DMS79 treated with DMSO at 0.1 percent for 48 hours (cell line): ENCODE measurements around the gene ARFGEF2.
"Not testable (repeated sequence)": the region's sequence is repeated elsewhere in the genome, so short reads cannot be mapped to it uniquely, and the experiment has no call there.

ENCODE experiments used
- DNase-seq: peaks from one replicate; lab custom pipeline; 2025; lab: John Stamatoyannopoulos, UW

The ARFGEF2 gene

GRCh38 chr20:48928832-48929725 lies 7.6 kb downstream of the ARFGEF2 start:
- DNase-seq, result no peak

GRCh38 chr20:48930035-48930434 lies 8.5 kb downstream of the ARFGEF2 start:
- DNase-seq, result no peak

GRCh38 chr20:48930878-48931277 lies 9.4 kb downstream of the ARFGEF2 start:
- no peak for DNase-seq

DNA sequence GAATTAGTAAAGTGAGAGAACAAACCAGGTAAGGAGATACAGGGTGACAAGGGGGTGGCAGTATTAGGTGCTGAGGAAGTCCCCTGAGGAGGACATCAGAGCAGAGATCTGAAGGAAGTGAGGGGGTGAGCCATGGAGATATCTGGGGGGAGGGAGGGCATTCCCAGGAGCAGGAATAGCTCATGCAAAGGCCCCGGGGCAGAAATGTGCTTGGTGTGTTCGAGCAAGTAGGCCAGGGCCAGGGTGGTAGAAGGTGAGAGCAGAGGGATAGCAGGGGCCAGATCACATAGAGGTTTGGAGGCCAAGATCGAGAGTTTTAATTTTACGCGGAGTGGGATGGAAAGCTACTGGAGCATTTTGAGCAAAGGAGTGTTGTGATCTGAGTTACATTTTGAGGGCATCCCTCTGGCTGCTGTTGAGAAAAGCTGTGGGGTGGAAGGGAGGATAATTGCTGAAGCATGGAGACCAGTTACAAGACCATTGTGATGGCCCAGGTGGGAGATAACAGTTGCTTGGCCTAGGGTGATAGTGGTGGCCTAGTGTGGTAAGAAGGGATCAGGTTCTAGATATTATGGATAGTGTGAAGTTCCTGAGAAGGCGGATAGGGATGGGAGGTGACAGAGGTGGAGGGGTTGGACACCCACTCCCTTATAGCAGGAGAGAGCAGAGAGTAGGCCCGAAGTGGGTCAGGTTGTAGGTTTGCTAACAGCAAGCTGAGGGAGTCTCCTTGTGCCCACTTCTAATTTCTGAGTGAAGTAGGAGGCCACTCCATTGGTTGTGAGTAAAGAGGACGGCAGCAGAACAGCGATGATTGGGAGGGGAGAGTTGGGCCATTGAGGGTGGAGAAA lies 10.2 kb downstream of the ARFGEF2 start:
- DNase-seq, result no peak

DNA sequence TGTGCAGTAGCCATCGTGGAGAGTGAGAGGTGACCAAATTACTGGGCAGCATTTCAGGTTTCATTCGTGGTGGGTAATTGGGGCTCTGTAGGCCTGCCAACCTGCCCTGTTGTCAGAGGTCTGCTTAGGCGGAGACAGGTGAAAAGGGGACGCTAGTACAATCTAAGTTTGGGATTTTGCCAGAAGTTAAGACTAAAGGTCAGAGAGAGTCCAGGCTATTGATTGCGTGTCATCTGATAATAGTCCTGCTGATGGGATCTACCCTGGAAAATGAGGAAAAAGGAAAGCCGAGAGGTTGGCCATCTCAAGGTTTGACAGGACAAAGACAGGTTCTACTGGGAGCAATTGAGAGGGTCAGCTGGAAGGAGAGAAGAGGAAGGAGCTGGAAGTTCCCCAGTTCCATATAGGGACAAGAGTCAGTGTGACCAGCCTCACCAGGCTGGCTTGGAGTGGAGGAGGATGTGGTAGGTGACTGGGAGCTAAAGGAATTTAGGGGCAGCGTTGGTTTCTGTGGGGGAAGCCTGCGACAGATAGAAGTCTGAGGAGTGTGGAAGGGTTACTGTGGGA lies 10.9 kb downstream of the ARFGEF2 start:
- no peak for DNase-seq

GRCh38 chr20:48933017-48933766 lies 11.7 kb downstream of the ARFGEF2 start:
- DNase-seq, result peak; percentile 95

DNA sequence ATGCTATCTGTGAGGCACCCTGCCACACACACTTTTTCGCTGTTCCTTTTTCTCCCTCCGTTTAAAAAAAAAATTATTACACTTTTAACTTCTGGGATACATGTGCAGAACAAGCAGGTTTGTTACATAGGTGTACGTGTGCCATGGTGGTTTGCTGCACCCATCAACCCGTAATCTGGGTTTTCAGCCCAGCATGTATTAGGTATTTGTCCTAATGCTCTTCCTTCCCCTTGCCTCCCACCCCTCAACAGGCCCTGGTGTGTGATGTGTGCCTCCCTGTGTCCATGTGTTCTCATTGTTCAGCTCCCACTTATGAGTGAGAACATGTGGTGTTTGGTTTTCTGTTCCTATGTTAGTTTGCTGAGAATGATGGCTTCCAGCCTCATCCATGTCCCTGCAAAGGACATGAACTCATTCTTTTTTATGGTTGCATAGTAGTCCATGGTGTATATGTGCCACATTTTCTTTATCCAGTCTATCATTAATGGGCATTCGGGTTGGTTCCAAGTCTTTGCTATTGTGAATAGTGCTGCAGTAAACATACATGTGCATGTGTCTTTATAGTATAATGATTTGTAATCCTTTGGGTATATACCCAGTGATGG lies 12.9 kb downstream of the ARFGEF2 start:
- not testable (repeated sequence) for DNase-seq

- DNase-seq, result not testable (repeated sequence)
Observed at GRCh38 chr20:48934966-48935365, 13.5 kb downstream of the ARFGEF2 start.

- not testable (repeated sequence) for DNase-seq
Observed at GRCh38 chr20:48936178-48936577, 14.7 kb downstream of the ARFGEF2 start.

- no peak for DNase-seq
Observed at GRCh38 chr20:48937674-48938073, 16.2 kb downstream of the ARFGEF2 start.

DNA sequence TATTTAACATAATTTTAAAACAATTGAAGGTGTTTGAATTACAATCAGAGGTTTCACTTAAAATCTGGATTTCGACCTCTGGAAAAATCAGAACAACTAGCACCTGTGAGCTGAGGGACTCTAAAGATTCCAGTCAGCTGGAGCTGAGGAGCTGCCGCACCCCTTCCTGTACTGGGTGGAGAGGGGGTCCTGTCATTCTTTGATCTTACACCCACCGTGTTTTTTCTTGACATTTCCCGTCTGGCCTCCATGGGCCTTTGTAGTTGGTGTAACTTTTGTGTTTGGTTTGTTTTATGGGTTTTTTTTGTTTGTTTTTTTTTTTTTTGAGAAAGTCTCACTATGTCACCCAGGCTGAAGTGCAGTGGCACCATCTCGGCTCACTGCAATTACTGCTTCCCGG lies 17.2 kb downstream of the ARFGEF2 start:
- DNase-seq, result no peak

- no peak for DNase-seq
Observed at GRCh38 chr20:48940170-48940569, 18.7 kb downstream of the ARFGEF2 start.

DNA sequence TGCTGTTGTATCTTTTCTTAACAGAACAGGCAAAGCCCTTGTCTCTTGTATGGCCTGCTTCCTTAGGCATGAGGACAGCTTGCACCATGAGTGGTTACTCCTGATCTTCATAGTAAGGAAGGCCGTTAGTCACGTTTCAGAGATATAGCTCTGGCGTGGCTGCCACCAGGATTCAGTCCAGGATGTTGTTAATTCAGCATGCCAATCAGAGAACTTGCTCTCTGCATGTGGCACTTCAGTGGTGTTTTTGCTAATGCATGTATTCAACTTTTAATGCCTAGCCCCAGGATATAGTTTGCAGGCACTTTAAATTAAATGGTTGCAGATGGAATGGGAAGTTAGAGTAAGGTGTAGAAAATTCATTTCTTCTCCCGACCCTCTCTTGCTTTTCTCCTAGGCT lies 20.0 kb downstream of the ARFGEF2 start:
- DNase-seq, result no peak

DNA sequence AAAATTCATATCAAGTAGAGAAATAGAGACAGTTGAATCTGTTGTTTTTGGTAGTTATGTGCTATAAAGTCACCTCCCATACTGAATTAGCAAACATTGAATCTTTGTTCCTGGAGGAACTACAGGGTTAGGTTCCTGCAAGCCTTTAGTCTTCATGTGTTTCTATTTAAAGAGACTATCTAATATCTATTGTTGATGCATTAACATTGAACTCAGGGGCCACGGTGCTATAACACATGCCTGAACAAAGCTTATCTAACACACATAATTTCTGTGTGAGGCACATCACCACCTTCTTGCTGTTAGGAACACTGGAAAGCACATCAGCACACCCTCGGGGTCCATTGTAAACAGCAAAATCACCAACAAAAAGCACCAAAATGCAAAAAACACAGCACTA lies 21.2 kb downstream of the ARFGEF2 start:
- DNase-seq, result no peak

- DNase-seq, result peak; percentile 39
Observed at GRCh38 chr20:48944663-48945297, 23.3 kb downstream of the ARFGEF2 start.

GRCh38 chr20:48945840-48946514 lies 24.5 kb downstream of the ARFGEF2 start:
- peak; percentile 47 for DNase-seq

DNA sequence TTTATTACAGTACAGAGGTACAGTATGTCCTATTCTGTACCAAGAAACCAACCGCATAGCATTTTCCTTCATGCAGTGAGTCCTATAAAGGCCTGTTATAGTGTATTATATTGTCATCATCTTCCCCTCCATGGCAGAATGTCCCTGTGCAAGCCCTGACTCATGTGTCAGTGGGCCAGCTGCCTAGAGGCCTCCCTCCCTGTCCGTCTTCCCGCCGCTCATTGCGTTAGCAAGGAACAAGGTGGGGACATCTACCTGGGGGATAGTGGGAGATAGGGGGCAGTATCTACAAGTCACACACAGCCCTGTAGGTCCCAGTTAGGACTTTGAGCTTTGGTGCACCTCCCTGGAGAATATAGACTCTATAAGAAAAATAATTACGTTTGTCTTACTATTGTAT lies 27.1 kb downstream of the ARFGEF2 start:
- DNase-seq, result no peak

- peak; percentile 45 for DNase-seq
Observed at GRCh38 chr20:48949304-48950170, 28.0 kb downstream of the ARFGEF2 start.

GRCh38 chr20:48951041-48951440 lies 29.5 kb downstream of the ARFGEF2 start:
- DNase-seq, result no peak
